GM21390 (cell line): ENCODE data around the gene CC2D1A.

ENCODE experiments used
- ATAC-seq: cut with Tn5 transposase; IDR thresholded peaks from one replicate; pipeline ENCODE4 v1.9.1; 2021; ENCODE audit not compliant: unreplicated experiment

The CC2D1A gene

GRCh38 chr19:13978351-13979243 lies 72.6 kb downstream of the CC2D1A start:
- ATAC-seq: no peak

- no peak for ATAC-seq
These were observed 73.2 kb downstream of the CC2D1A start for GRCh38 chr19:13979244-13979615.

- ATAC-seq: no peak
These were observed 73.7 kb downstream of the CC2D1A start for GRCh38 chr19:13979686-13980085.

GRCh38 chr19:13980340-13980739 lies 74.3 kb downstream of the CC2D1A start:
- ATAC-seq: no peak
